GM21515 (cell line): ENCODE results near the gene SELENOO.

Experiments used
- ATAC-seq: cut with Tn5 transposase; IDR thresholded peaks from one replicate; pipeline ENCODE4 v1.9.1; 2021; ENCODE audit not compliant: unreplicated experiment

The SELENOO gene

DNA sequence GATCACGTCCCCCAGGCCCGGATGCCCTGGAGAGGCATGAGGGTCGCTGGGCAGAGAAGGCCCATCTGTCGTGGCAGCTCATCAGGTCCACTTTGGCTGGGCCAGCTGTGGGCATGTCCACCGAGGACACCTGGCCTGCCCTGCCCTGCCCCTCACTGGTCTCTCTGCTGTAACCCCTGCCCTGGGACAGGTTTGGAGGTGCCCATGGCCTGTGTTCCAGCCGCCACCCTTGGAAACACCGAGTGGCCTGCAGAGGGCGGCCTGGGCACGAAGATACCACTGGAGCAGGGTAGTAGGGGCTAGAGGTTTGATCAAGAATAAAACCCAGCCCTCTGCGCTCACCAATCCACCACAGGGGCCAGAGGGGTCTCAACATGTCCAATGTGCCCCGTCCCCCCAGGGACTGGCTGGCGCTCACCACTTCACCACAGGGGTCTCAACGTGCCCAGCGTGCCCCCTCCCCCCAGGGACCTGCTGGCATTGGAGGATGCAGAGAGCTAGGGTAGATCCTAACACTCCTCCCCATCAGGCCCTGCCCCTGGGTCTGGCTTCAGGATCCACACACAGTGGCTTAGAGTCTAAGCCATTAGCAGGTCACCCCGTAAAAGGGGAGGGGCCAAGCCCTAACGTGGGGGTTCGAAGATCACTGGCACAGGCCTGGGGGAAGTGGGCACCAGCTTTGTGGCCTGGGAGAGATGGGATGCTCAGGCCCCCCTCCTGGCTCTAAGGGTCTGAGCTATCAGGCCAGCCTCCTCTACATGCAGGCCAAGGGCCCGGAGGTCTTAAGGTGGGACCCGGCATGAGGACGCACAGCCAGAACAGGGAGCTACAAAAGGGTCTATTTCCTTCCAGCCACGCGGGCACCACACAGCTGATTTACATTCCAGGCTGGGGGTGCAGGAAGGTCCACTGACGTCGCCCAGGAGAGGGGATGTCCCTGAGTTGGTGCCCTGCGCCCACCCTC, 51.6 kb downstream of the SELENOO start:
- ATAC-seq: no peak

GRCh38 chr22:50253046-50253915, 52.5 kb downstream of the SELENOO start:
- ATAC-seq: no peak

GRCh38 chr22:50253941-50254340, 53.1 kb downstream of the SELENOO start:
- ATAC-seq: no peak

DNA sequence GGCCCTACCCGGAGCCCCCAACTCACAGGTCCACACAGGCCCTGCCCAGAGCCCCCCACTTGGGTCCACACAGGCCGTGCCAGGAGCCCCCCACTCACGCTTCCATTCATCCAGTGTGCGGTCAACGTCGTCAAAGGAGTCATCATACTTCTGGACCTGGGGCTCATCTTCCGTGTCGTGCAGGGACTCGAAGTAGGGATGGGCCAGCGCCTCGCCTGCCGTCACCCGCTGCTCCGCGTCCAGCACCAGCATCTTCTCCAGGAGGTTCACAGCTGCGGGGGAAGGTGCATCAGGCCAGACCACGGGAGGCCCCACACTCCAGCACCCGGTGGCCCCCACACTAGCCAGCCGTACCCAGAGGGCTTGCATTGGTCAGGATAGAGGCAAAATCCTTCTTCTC, 54.3 kb downstream of the SELENOO start:
- no peak for ATAC-seq

- ATAC-seq: no peak
Observed at GRCh38 chr22:50255607-50256006, 54.8 kb downstream of the SELENOO start.

GRCh38 chr22:50256258-50256862, 55.5 kb downstream of the SELENOO start:
- ATAC-seq: no peak

DNA sequence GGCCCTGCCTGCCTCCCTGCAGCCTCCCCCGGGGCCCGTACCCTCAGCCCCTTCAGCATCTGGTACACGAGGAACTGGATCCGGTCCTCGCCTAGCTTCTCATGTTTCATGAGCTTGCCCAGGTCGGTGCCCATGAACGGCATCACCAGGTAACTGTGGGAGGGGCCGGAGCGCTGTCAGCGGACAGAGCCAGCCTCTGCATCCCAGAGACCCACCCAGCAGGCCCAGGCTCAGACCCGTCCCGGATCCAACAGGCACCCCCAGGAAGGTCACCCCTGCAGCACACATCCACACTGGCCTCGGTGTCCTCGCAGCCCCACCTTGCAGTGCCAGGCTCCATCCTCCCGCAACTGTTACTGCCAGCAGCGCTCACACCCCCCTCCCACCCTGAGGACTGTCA, 56.2 kb downstream of the SELENOO start:
- ATAC-seq: no peak

GRCh38 chr22:50257451-50258360, 56.9 kb downstream of the SELENOO start:
- no peak for ATAC-seq

- ATAC-seq: no peak
Observed at GRCh38 chr22:50258361-50259292, 57.8 kb downstream of the SELENOO start.

- no peak for ATAC-seq
Observed at GRCh38 chr22:50259302-50259701, 58.5 kb downstream of the SELENOO start.

DNA sequence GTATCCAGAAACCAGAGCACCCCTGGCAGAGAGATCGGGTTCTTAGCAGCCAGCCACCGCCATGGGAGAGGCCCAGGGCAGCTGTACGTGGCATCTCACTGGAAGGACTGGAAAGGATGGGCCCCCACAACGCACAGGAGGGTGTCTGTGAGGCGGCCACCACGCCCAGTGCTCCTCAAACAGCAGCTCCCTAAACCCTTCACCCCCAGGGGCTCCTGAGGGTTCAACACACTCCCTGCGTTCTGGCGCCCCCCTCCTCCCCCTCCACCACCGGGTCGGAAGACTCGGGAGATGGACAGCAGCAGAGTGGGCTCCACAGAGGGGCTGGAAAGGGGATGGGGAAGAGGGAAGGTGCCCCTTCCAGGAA, 59.6 kb downstream of the SELENOO start:
- no peak for ATAC-seq

DNA sequence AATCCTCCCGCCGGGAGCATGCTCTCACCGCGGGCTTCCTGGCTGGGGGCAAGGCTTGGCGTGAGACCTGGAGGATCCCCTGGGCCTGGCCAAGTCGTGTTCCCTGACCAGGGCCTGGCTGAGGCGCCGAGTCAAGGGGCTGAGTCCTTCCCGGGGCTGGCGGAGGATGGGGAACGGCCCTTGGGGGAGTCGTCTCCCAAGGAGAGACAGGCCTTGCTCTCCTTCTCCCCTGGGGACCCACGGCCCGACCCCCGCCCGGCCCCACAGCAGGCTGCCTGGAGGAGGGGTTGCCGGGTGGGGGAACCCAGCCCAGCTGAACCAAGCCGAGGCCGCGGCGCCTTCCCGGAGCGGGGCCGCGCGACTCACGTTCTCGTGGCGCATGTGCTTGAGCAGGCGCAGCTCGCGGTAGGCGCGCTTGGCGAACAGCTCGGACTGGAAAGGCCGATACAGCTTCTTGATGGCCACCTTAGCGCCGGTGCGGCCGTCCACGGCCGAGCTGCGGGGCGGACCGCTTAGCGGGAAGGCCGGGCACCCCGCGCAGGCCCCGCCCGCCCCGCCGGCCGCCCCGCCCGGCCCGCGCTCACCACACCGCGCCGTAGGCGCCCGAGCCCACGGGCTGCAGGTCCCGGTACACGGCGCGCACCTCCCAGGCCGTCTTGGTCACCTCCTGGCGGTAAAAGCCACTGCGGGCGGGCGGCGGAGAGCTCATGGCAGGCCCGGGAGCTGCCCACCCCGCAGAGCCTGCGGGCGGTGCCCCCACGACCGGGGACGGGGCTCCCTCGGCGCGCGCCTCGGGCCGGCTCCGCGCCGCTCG, 60.2 kb downstream of the SELENOO start:
- no peak for ATAC-seq

GRCh38 chr22:50261615-50262459, 61.0 kb downstream of the SELENOO start, which contains the start of gene MAPK12:
Gene MAPK12, minus strand, starts transcription at chr22:50261683. Its CDS starts 174 bp downstream, at chr22:50261509.
- no peak for ATAC-seq

- ATAC-seq: no peak
Observed at GRCh38 chr22:50262460-50262911, 61.7 kb downstream of the SELENOO start.

GRCh38 chr22:50262973-50263617, 62.3 kb downstream of the SELENOO start:
- no peak for ATAC-seq

DNA sequence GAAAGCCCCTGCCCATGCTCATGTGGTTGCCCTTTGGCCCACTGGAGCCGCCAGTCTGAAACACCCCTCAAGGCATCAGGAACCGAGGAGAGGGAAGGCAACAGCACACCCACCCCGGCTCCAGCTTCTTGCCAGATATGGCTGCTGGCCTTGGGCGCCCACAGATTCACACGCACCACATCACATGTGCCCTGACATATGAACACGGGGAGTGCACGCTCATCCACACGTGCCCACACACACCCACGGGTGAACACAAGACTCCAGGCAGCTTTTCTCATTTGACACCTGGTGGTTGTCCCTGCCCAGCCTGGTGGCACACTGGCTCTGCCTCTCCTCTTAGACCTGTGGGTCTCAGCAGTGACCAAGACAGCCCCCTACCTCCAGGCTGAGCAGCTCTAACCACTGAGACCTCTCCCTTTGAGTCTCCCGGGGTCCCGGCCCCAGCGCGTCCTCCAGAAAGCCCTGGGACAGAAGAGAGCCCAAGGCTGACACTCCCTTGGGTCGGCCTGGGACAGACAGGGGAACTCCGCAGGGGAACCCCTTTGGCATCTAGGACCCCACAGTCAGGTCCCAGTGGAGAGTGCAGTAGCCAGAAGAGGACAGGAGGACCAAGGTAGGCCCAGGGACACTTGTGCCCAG, 63.4 kb downstream of the SELENOO start:
- no peak for ATAC-seq
